H1 (cell line): ENCODE results near the gene RAB3IP. TPM values are rescaled to one million over a fixed set of nuclear protein-coding genes. Genes with fewer than 3 reads are reported as not detected.

Experiments used
- CTCF ChIA-PET: fragments of 300-600 bp; sonication (Branson Sonifier 250); formaldehyde crosslinking; loops from one replicate; lab custom pipeline; 2021; ENCODE audit not compliant: partially characterized antibody; lab: Charles Lee
- POLR2A ChIA-PET: fragments of 300-600 bp; sonication (Branson Sonifier 250); formaldehyde crosslinking; loops from one replicate; lab custom pipeline; 2021; ENCODE audit warnings: inconsistent platforms; ENCODE audit not compliant: partially characterized antibody; lab: Charles Lee
- DNase-seq, 2 experiments: peaks; one replicate each; pipeline versions ENCODE4 v3.0.0 to v3.0.0-alpha.2; 2010 to 2022; ENCODE audit warnings: low spot score in 2 of 2, low read depth in 1 of 2, mixed read lengths in 1 of 2
- FAIRE-seq: peaks from 2 replicates; lab custom pipeline; 2011; peaks lifted over from hg19 to GRCh38; lab: Jason Lieb, UNC
- H2AFZ ChIP-seq: 2 replicates; pipeline ENCODE4 v1.8.1; 2012; ENCODE audit warnings: low read length, inconsistent platforms
- H2AK5ac ChIP-seq: 2 replicates; pipeline ENCODE4 v1.6.1; 2013; ENCODE audit warnings: low read depth, low read length
- H2BK120ac ChIP-seq: replicated peaks from 2 replicates; pipeline ENCODE3; 2013; ENCODE audit warnings: low read depth, low read length, inconsistent platforms
- H2BK12ac ChIP-seq: 2 replicates; pipeline ENCODE4 v1.6.1; 2013; ENCODE audit warnings: low read depth, low read length
- H2BK15ac ChIP-seq: 2 replicates; pipeline ENCODE4 v1.6.1; 2013; ENCODE audit warnings: low read length
- H2BK20ac ChIP-seq: 2 replicates; pipeline ENCODE4 v1.6.1; 2013; ENCODE audit warnings: low read length
- H2BK5ac ChIP-seq: 2 replicates; pipeline ENCODE4 v1.6.1; 2013; ENCODE audit warnings: low read depth, low read length
- H3K14ac ChIP-seq: 2 replicates; pipeline ENCODE4 v1.6.1; 2013; ENCODE audit warnings: inconsistent platforms; ENCODE audit not compliant: insufficient read length
- H3K18ac ChIP-seq: 2 replicates; pipeline ENCODE4 v1.6.1; 2013; ENCODE audit warnings: low read length; ENCODE audit errors: extremely low read depth
- H3K23ac ChIP-seq: 2 replicates; pipeline ENCODE4 v1.6.1; 2013; ENCODE audit warnings: inconsistent platforms; ENCODE audit not compliant: insufficient read length
- H3K23me2 ChIP-seq: 2 replicates; pipeline ENCODE4 v1.6.1; 2013; ENCODE audit warnings: low read depth, low read length
- H3K27ac ChIP-seq: 2 replicates; pipeline ENCODE4 v1.6.1; 2011; ENCODE audit warnings: low read depth, low read length, inconsistent platforms
- H3K27me3 ChIP-seq, 4 experiments: replicated peaks in 1 of 4; 1 replicate in 1 of 4; 2 replicates in 3 of 4; pipeline versions ENCODE4 v1.6.1 to v1.8.1; 2011 to 2013; ENCODE audit warnings: low read length in 3 of 4, mild to moderate bottlenecking in 3 of 4, inconsistent platforms in 2 of 4, mixed read lengths in 2 of 4, moderate library complexity in 1 of 4; ENCODE audit not compliant: control insufficient read depth in 3 of 4, insufficient read depth in 3 of 4; ENCODE audit errors: extremely low read depth in 1 of 4
- H3K36me3 ChIP-seq, 4 experiments: 2 replicates each; pipeline versions ENCODE4 v1.6.1 to v1.8.1; 2011 to 2013; ENCODE audit warnings: mild to moderate bottlenecking in 4 of 4, low read length in 3 of 4, moderate library complexity in 2 of 4, control low read depth in 1 of 4, inconsistent platforms in 1 of 4; ENCODE audit not compliant: insufficient read depth in 4 of 4, control insufficient read depth in 2 of 4
- H3K4ac ChIP-seq: replicated peaks from 2 replicates; pipeline ENCODE3; 2013; ENCODE audit warnings: low read length, low read depth, mixed read lengths, inconsistent platforms; ENCODE audit not compliant: insufficient read length
- H3K4me1 ChIP-seq, 4 experiments: replicated peaks in 1 of 4; 1 replicate in 1 of 4; 2 replicates in 3 of 4; pipeline versions ENCODE4 v1.6.1 to v1.8.1; 2011 to 2013; ENCODE audit warnings: low read length in 3 of 4, inconsistent platforms in 2 of 4, mixed read lengths in 1 of 4; ENCODE audit not compliant: insufficient read depth in 4 of 4, control insufficient read depth in 3 of 4
- H3K4me2 ChIP-seq, 2 experiments: 2 replicates each; pipeline versions ENCODE4 v1.6.1 to v1.8.1; 2011 to 2013; ENCODE audit warnings: low read depth in 2 of 2, low read length in 2 of 2, control low read depth in 1 of 2, inconsistent platforms in 1 of 2, mild to moderate bottlenecking in 1 of 2; ENCODE audit not compliant: insufficient read depth in 1 of 2
- H3K4me3 ChIP-seq, 4 experiments: fragments of 200-600, 300-600 bp in 1 of 4; sonication (generic), shearing (Covaris generic), sonication (Bioruptor Twin) in 1 of 4; 2 replicates each; pipeline versions ENCODE4 v1.5.1 to v1.8.1; 2011 to 2016; ENCODE audit warnings: low read length in 4 of 4, low read depth in 3 of 4, control low read depth in 2 of 4, inconsistent platforms in 2 of 4, mild to moderate bottlenecking in 2 of 4, mixed read lengths in 1 of 4, moderate library complexity in 1 of 4; ENCODE audit not compliant: insufficient read depth in 2 of 4; ENCODE audit errors: extremely low read depth in 1 of 4
- H3K56ac ChIP-seq: replicated peaks from 2 replicates; pipeline ENCODE3; 2013; ENCODE audit warnings: low read depth, mild to moderate bottlenecking, mixed read lengths, low read length, inconsistent platforms; ENCODE audit not compliant: insufficient read length
- H3K79me1 ChIP-seq: 2 replicates; pipeline ENCODE4 v1.6.1; 2013; ENCODE audit warnings: low read depth, low read length, control low read depth
- H3K79me2 ChIP-seq, 2 experiments: 2 replicates each; pipeline versions ENCODE4 v1.6.1 to v1.8.1; 2012 to 2013; ENCODE audit warnings: low read length in 2 of 2, mild to moderate bottlenecking in 2 of 2, inconsistent platforms in 1 of 2; ENCODE audit not compliant: insufficient read depth in 2 of 2, control insufficient read depth in 1 of 2
- H3K9ac ChIP-seq, 4 experiments: replicated peaks in 1 of 4; 1 replicate in 1 of 4; 2 replicates in 3 of 4; pipeline versions ENCODE4 v1.6.1 to v1.8.1; 2011 to 2013; ENCODE audit warnings: low read depth in 3 of 4, low read length in 3 of 4, control low read depth in 2 of 4, mild to moderate bottlenecking in 2 of 4, moderate library complexity in 2 of 4, inconsistent platforms in 1 of 4; ENCODE audit errors: extremely low read depth in 1 of 4
- H3K9me3 ChIP-seq, 2 experiments: 2 replicates each; pipeline versions ENCODE4 v1.6.1 to v1.8.1; 2012 to 2013; ENCODE audit warnings: mild to moderate bottlenecking in 2 of 2, moderate library complexity in 2 of 2, control low read depth in 1 of 2, inconsistent platforms in 1 of 2, low read depth in 1 of 2, low read length in 1 of 2, mixed read lengths in 1 of 2; ENCODE audit not compliant: insufficient read depth in 2 of 2
- H4K20me1 ChIP-seq, 2 experiments: replicated peaks in 1 of 2; 2 replicates each; pipeline versions ENCODE3 to v1.8.1; 2011 to 2013; ENCODE audit warnings: inconsistent platforms in 2 of 2, low read length in 2 of 2, mild to moderate bottlenecking in 1 of 2; ENCODE audit not compliant: insufficient read depth in 2 of 2, control insufficient read depth in 1 of 2
- H4K5ac ChIP-seq: 2 replicates; pipeline ENCODE4 v1.6.1; 2013; ENCODE audit warnings: low read length, low read depth, mixed read lengths, inconsistent platforms; ENCODE audit not compliant: insufficient read length
- H4K8ac ChIP-seq: 2 replicates; pipeline ENCODE4 v1.8.0; 2013; ENCODE audit warnings: mild to moderate bottlenecking, moderate library complexity, low read length, inconsistent platforms; ENCODE audit not compliant: insufficient read depth; ENCODE audit errors: extremely low read depth
- H4K91ac ChIP-seq: replicated peaks from 2 replicates; pipeline ENCODE3; 2013; ENCODE audit warnings: low read length, mixed read lengths, inconsistent platforms; ENCODE audit not compliant: insufficient read length
- ASH2L ChIP-seq: fragments of 200-600, 300-600 bp; sonication (generic); IDR thresholded peaks from one replicate; pipeline ENCODE4 v1.7.1; 2017; ENCODE audit warnings: low read length
- CHD2 ChIP-seq: IDR thresholded peaks from 2 replicates; pipeline ENCODE4 v1.6.1; 2012; ENCODE audit warnings: low read length, improper control_type of control experiment
- CTBP2 ChIP-seq: IDR thresholded peaks from 2 replicates; pipeline ENCODE4 v1.7.0; 2011; ENCODE audit warnings: borderline replicate concordance, mild to moderate bottlenecking, moderate library complexity, mixed read lengths, low read length; ENCODE audit not compliant: insufficient read depth, insufficient read length
- GTF2F1 ChIP-seq: IDR thresholded peaks from 2 replicates; pipeline ENCODE4 v1.6.1; 2012; ENCODE audit warnings: low read depth, low read length, improper control_type of control experiment, borderline replicate concordance
- JUN ChIP-seq: IDR thresholded peaks from 2 replicates; pipeline ENCODE4 v1.6.1; 2011; ENCODE audit warnings: low read depth, mild to moderate bottlenecking, improper control_type of control experiment, low read length
- POLR2AphosphoS5 ChIP-seq: IDR thresholded peaks from 2 replicates; pipeline ENCODE4 v1.6.1; 2011; ENCODE audit warnings: low read depth, low read length
- POU5F1 ChIP-seq: IDR thresholded peaks from 2 replicates; pipeline ENCODE4 v1.6.1; 2011; ENCODE audit warnings: low read depth, mild to moderate bottlenecking, low read length, moderate library complexity
- RNF2 ChIP-seq: fragments of 200-900, 300-1000 bp; sonication (generic); IDR thresholded peaks from 2 replicates; pipeline ENCODE4 v1.7.1; 2016; ENCODE audit warnings: borderline replicate concordance, low read depth, mild to moderate bottlenecking, antibody characterized with exemption, low read length; ENCODE audit not compliant: poor library complexity, severe bottlenecking; ENCODE audit errors: missing control alignments
- SAP30 ChIP-seq: fragments of 300-600 bp; sonication (generic); IDR thresholded peaks from 2 replicates; pipeline ENCODE4 v1.7.1; 2012; ENCODE audit warnings: low read length, moderate library complexity, mild to moderate bottlenecking, inconsistent platforms; ENCODE audit not compliant: insufficient read depth, insufficient replicate concordance
- SRF ChIP-seq: IDR thresholded peaks from 2 replicates; pipeline ENCODE4 v1.6.1; 2011; ENCODE audit warnings: mild to moderate bottlenecking, low read depth, low read length, moderate library complexity
- SUZ12 ChIP-seq: fragments of 200-600 bp; sonication (generic); IDR thresholded peaks from 2 replicates; pipeline ENCODE4 v1.6.1; 2012; ENCODE audit warnings: mild to moderate bottlenecking, inconsistent platforms, low read length, moderate library complexity, mixed read lengths
- WGBS, 2 experiments: shearing (Covaris generic) in 1 of 2; methylation state at CpG; one replicate each; pipeline versions ENCODE4 v1.1.6 to v1.1.7; 2013 to 2015; ENCODE audit warnings: low lambda C conversion rate in 2 of 2, mixed read lengths in 2 of 2, inconsistent platforms in 1 of 2, low coverage in 1 of 2, missing lambda C conversion rate in 1 of 2; ENCODE audit not compliant: insufficient replicate concordance in 2 of 2, insufficient coverage in 1 of 2, insufficient read length in 1 of 2; ENCODE audit errors: extremely low coverage in 1 of 2, missing lambda C conversion rate in 1 of 2; 5-methylcytosine and 5-hydroxymethylcytosine counted together
- polyA plus RNA-seq, 7 experiments: library from polyadenylated mRNA; depleted of rRNA in 3 of 7; stranded (reverse) in 5 of 7; unstranded in 2 of 7; fragments of >200 nt in 5 of 7; fragments of 200-250 nt in 2 of 7; gene quantifications; 1 replicate in 5 of 7; 2 replicates in 1 of 7; 4 replicates in 1 of 7; pipeline versions ENCODE4 v1.2.1 to v1.2.3, GENCODE V29; 2011 to 2013; ENCODE audit warnings: missing spikeins in 2 of 7, mixed read lengths in 2 of 7
- total RNA-seq: library from RNA; stranded (reverse); fragmentation: NEBNext Ultra II Directional; extraction: Animal tissue kit (Norgen Biotek cat#: 25700); gene quantifications from 2 replicates; pipeline ENCODE4 v1.2.1, GENCODE V29; 2021
- TF ChIP-seq, protein P1 (sequence below): IDR thresholded peaks from 2 replicates; pipeline ENCODE4 v1.6.1; 2011; ENCODE audit warnings: low read depth, mild to moderate bottlenecking, low read length; ENCODE audit not compliant: insufficient read depth

Gene RAB3IP
- total and polyA plus RNA-seq, 2 of the 8 experiments (the other 6 are each of a cell fraction or from before 2014, with no cell fraction given): 17.7 to 34.6 TPM

DNA sequence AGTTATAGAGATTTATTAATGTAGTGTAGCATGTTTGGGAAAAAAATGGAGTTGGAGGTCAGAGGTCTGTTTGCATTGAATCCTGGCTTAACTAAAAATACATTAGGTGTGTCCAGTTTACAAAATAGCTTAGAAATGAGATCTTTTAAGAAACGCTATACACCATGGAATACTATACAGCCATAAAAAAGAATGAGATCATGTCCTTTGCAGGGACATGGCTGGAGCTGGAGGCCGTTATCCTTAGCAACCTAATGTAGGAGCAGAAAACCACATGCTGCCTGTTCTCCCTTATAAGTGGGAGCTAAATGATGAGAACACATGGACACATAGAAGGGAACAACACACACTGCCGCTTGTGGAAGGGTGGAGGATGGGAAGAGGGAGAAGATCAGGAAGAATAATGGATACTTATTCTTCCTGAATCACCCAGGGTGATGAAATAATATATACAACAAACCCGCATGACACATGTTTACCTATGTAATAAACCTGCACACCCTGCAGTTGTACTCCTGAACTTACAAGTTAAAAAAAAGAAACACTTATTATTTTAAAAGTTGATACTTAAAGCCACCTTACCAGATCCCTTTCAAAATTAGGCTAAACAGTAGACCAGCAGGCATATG, 72.3 kb downstream of the RAB3IP start:
- Histone ChIP-seq H3K14ac (no peak overlapping the region), H3K27ac (no peak overlapping the region), H2BK12ac (no peak overlapping the region), H3K79me2 (no peaks in the 10 kb centered on the region), H2BK120ac (no peak overlapping the region), H3K9ac (no peak overlapping the region), H3K4me1 (no peaks in the 10 kb centered on the region), H4K20me1 (no peaks in the 10 kb centered on the region), H4K5ac (no peak overlapping the region), H3K36me3 (peaks cover 0 to 22% (median 7%) of the 10 kb centered on the region in 4 experiments; a peak in 3 of 8 replicates), H3K79me1 (no peaks in the 10 kb centered on the region), H3K9me3 (peaks cover 8 to 27% of the 10 kb centered on the region in 2 experiments; a peak in 3 of 4 replicates), H2BK15ac (no peak overlapping the region), H3K4ac (no peak overlapping the region), H3K4me2 (no peak overlapping the region), H3K23ac (no peak overlapping the region), H2BK20ac (no peak overlapping the region), H3K4me3 (no peak overlapping the region), H2BK5ac (no peak overlapping the region), H3K23me2 (no peaks in the 10 kb centered on the region), H3K56ac (no peak overlapping the region), H3K27me3 (no peaks in the 10 kb centered on the region), H4K8ac (no peak overlapping the region), H3K18ac (no peak overlapping the region), H2AK5ac (no peak overlapping the region), H4K91ac (no peak overlapping the region), H2AFZ (no peak overlapping the region)
- FAIRE-seq (no peak), DNase-seq (no peak)
- CTCF ChIA-PET: no interaction called here
- POLR2A ChIA-PET: interaction anchor here (1.0 kb wide), 1 partner anchor 16 kb away, joined by 3 read pairs; no protein-coding TSS in a partner anchor
- WGBS, 2 experiments: 89% methylated on average over 4 of the region's 4 CpGs; no CpG with 5 or more reads in 1 of the 2 experiments
- TF ChIP-seq SRF: no peak
- no peak for TF ChIP-seq POU5F1
- no peak for TF ChIP-seq CHD2
- no peak for TF ChIP-seq JUN
- TF ChIP-seq CTBP2: no peak
- no peak for TF ChIP-seq POLR2AphosphoS5
- TF ChIP-seq RNF2: no peak
- TF ChIP-seq, protein P1, sequence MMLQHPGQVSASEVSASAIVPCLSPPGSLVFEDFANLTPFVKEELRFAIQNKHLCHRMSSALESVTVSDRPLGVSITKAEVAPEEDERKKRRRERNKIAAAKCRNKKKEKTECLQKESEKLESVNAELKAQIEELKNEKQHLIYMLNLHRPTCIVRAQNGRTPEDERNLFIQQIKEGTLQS: no peak
- TF ChIP-seq SUZ12: no peak
- no peak for TF ChIP-seq SAP30
- no peak for TF ChIP-seq GTF2F1
- no peak for TF ChIP-seq ASH2L
